ENCODE results near the gene SCGB1C1.
"Not testable (repeated sequence)": the region's sequence is repeated elsewhere in the genome, so short reads cannot be mapped to it uniquely, and the experiment has no call there.

Gene SCGB1C1

DNA sequence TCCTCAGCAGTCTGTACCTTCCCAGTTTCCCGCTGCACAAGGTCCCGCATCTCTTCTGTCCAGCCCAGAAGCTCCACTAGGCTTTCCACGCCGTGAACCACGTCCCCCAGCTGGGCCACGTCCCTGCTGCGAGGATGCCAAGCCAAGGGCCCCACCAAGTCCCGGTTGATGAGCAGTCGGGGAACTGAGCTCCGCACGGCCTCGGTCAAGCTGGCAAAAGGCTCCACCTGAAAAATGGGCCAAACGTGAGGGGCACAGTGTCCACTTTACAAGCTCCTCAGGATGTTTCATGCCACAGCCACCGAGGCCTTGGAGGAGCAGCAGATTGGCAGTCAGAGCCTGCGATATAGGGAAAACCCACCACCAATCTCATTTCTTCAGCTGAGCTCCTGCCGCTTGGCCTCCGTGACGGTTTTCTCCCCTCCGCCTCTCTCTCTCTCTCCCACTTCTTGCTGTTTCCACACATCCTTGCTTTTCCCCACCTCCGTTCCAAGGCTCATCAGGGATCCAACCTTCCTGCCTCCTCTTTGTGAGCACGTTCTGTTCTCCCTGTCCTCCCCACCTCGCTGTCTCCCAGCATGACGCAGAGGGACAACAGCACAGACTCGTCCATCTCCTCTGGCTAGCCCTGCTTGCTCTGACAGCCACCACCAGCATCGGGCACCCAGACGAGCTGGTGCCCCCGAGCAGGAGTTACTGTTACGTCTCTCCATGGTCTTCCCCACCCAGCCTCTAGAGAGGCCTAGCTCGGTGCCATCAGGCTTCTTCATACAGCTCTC, 26.1 kb downstream of the SCGB1C1 start:
- DNase-seq (ENCODE audit: low read depth), result no peak

DNA sequence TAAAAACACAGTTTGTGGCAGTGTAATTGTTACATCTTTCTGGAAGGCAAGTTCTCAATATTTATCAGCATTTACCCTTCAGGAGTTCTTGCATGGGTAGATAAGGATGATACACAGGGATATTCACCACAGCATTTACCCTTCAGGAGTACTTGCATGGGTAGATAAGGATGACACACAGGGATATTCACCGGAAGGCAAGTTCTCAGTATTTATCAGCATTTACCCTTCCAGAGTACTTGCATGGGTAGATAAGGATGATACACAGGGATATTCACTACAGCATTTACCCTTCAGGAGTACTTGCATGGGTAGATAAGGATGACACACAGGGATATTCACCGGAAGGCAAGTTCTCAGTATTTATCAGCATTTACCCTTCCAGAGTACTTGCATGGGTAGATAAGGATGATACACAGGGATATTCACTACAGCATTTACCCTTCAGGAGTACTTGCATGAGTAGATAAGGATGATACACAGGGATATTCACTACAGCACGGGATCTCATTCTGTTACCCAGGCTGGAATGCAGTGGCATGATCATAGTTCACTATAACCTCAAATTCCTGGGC, 27.9 kb downstream of the SCGB1C1 start:
- DNase-seq (ENCODE audit: low read depth), result not testable (repeated sequence)

DNA sequence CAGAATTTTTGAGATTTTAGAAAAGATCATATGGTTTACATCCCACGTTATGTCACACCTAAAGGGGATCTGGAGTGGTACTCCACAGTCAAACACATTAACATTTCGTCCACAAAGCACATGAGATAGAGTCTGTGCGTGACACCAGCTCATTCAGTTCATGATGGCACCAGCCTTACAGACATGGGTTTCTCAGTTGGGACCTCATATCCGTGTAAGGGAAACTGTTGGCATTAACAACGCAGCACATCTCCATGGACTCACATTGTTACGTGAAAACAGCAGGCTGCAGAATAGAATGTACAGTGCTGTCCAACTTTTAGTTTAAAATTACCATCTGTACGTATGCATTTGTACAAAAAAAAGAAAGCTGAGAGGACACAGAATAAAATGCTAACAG, 28.7 kb downstream of the SCGB1C1 start:
- no peak for DNase-seq (ENCODE audit: low read depth)

DNA sequence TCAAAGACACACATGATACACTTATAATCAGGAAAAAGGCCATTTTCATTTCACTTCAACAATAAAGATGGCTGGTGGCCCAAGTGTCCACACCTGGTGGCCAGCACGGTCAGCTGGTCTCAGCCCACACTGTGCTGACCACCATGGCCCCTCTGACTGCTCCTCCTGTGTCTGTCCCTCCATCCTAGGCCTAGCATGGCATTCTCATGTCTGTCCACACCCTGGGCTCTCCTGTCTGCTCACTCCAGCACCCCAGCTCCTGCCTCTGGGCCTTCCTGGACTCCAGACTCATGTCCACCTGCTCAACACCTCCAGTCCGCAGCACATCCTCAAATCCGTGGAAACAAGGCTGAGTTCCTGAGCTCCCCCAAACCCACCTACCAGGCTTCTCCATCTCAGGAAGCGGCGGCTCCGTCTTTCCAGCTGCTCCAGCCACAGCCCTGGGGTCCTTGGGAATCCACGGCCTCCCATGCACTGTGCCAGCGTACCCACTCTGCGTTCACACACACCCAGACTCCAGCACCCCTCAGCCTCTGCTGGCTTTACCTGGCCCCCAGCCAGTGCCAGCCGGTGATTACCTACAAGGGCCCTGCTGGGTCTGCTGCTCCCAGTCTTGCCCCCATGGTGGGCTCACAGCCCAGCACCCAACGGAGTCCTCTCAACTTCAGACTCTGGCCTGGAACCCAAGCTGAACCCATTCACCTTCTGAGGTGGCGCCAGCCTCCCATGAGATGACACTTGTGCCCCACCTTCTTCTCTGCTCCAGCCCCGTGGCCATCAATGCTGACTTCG, 29.3 kb downstream of the SCGB1C1 start:
- no peak for DNase-seq (ENCODE audit: low read depth)

DNA sequence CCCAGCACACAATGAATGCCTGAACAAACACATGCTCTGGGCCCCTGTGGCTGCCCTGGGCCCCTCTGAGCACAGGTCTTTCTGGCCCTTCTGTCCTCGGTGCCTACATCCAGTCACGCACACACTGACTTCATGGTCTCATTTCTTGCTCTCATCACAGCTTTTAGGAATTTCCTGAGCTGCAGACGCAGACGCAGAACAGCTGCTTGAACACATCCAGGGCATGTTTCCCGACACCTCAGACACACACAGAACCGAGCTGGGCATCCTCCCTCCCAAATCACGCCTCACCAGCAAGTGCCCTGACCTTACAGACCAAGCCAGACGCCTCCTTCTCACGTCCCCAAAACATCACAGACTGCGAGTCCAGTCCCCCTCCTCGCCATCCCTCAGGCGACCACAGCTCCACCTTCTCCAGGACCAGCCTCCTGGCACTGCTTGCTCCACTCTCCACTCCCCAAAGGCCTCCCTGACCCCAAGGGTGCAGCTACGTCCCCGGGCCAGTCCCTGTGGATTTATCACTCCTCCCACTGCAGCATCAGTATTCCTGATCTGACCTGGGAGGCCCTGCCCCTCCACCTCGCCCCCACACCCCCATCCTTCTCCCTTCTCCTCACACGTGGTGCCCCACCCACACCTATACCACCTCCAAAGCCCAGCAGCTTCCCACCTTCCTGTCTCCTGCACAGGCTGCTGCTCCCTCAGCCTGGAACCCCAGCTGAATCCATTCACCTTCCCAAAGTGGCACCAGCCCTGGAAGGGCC, 30.3 kb downstream of the SCGB1C1 start:
- no peak for DNase-seq (ENCODE audit: low read depth)

DNA sequence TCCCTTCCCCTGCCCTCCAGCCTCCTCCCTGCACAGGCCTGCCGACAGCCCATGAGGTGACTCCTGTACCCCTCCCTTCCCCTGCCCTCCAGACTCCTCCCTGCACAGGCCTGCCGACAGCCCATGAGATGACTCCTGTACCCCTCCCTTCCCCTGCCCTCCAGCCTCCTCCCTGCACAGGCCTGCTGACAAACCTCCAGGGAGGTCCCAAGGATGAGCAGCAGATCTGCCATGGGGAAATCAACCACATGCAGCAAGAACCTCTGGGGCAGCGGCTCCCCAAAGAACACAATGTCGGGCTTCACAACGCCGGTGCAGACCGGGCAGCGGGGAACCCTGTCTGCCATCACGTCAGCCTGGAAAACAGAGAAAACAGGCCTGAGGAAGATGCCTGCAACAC, 31.0 kb downstream of the SCGB1C1 start:
- DNase-seq (ENCODE audit: low read depth), result no peak

DNA sequence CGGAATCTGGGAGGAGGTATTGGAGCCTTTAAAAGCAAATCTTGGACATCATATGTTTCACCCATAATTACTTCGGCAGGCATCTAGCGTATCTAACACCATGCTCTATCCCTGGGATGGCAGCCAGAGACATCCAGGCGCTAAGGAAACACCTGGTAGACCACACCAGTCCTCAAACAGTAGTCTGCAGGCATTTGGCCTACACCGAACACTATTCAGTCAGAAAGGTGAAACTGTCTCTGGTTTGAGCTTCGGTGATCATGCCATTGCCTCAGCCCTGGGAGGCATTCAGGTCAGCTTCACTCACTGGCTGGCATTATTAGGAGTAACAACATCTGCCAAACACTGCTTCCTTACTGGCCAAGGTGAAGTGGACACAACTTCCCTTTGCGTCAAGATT, 31.5 kb downstream of the SCGB1C1 start:
- DNase-seq (ENCODE audit: low read depth), result no peak

DNA sequence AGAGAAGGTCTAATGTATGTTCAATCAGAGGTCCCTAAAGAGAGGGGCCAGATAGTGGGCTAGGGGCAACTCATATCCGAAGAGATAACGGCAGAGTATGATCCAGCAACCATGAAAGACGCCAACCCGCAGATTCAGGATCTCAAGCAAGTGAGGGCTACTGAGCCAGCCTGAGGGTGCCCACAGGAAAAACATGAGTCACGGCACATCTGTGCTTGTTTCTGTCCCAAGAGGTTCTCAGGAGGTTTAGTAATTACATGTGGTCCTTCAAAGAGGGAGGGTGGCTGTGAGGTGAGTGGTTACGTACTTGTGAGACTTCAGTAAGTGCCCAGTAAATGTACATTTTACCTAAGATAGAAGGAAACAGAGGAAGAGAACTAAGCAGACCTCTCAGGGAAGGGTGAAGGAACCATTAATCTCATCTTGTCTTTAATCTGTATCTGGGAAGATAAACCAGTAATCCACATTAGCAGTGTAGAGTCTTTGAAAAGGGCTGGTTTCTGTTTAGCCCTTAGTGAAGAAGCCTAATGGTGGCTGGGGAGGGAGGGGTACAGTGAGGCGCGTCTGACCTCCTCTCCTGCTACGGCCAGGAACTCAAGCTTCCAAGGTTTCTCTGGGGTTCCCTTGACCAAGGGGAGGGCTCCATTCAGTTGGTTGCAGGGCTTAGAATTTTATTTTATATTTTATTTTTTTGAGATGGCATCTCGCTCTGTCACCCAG, 33.0 kb downstream of the SCGB1C1 start:
- no peak for DNase-seq (ENCODE audit: low read depth)

DNA sequence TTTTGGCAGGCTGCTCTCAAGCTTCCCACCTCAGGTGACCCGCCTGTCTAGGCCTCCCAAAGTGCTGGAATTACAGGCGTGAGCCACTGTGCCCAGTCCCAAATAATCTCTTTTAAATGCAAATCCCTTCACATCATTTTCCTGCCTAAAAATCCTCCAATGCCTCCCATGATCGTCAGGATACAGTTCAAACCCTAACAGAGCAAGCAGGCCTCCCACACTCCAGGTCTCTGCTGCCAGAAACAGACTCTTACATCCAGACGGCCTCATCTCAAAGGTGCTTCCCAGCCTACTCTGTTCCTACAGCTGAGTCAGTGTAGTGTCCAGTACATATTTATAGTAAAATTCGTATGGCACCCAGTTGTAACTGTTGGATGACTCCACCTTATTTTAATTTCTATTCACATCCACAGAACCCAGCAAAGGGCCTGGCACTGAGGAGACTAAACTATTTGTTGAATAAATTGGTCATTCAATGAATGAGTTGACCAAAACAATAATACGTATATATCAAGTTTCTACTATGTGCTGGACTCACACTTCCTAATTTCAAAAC, 35.0 kb downstream of the SCGB1C1 start:
- no peak for DNase-seq (ENCODE audit: low read depth)

DNA sequence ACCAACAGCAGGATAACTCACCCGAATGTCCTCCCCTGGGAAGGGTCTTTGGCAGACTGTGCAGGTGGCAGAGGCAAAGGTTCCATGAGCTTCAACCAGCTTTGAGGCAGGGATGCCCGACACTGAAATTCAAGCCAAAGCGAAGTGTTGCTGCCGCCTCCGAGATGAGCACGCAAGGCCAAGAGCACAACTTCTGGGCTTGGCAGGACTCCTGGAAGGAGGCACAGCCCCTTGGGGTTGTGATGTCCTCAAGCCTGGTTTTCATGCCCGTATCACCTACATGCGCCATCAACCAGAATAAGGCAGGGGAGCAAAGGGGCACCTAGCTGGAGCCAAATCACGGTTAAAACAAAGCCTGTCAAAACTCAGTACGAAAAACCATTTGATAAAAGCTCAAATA, 37.6 kb downstream of the SCGB1C1 start:
- no peak for DNase-seq (ENCODE audit: low read depth)

DNA sequence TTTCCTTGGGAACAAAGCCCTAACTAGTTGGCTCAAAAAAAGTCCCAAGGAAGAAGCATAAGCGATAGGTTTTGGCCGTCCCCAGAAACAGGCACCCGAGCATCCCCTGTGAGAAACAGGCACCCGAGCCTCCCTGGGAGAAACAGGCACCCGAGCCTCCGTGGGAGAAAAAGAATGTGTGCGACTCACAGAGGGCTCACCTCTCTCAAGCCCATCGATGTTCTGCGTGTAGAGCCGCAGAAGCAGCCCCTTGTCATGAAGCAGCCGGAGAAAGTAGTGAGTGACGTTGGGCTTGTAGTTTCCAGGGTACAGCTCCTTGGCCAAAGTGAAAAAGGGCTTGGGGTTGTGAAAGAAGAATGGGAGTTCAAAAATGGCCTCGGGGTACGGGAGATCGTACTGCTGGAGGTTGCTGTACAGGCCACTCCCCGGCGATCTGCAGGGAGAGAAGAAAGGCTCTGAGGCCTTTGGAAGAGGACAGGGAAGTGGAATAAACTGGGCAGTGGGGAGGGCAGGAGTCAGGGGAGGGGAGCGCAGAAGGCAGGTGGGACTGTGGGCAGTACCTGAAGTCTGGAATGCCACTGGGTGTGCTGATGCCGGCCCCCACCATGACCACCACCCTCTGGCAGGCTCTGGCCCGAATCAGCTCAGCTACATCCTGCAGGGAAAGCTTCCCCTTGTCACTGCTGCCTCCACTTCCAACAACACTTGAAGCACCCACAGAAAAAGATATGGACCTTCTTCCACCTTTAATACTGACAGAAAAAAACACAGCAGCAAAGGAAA, 40.1 kb downstream of the SCGB1C1 start:
- DNase-seq (ENCODE audit: low read depth), result no peak

DNA sequence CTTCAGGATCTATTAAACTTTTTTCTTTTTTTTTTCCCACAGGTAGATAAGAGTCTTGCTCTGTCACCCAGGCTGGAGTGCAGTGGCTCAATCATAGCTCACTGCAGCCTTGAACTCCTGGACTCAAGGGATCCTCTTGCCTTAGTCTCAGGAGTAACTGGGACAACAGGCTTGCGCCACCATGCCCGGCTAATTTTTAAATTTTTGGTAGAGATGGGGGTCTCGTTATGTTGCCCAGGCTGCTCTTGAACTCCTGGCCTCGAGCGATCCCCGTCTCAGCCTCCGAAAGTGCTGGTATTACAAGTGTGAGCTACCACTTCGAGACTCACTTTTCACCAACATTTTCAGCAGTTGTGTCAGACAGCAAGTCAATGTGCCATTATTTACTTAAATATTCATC, 42.3 kb downstream of the SCGB1C1 start:
- DNase-seq (ENCODE audit: low read depth), result no peak

DNA sequence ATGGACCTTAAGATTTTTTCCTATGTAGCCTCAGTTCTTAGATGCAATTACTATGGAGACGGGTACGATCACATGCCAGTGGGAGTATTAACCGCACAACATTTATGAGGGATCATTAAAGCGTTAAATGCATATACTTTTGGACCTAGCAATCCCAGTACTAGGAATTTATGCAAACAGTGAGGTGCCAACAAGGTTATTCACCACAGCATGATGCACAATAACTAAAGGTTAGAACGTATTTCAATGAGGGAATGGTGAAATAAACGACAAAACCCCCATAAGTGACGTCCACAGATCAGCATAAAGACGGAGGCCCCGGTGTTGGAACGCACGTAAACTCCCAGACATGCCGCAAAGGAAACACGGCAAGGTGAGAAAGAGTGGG, 42.7 kb downstream of the SCGB1C1 start:
- no peak for DNase-seq (ENCODE audit: low read depth)

DNA sequence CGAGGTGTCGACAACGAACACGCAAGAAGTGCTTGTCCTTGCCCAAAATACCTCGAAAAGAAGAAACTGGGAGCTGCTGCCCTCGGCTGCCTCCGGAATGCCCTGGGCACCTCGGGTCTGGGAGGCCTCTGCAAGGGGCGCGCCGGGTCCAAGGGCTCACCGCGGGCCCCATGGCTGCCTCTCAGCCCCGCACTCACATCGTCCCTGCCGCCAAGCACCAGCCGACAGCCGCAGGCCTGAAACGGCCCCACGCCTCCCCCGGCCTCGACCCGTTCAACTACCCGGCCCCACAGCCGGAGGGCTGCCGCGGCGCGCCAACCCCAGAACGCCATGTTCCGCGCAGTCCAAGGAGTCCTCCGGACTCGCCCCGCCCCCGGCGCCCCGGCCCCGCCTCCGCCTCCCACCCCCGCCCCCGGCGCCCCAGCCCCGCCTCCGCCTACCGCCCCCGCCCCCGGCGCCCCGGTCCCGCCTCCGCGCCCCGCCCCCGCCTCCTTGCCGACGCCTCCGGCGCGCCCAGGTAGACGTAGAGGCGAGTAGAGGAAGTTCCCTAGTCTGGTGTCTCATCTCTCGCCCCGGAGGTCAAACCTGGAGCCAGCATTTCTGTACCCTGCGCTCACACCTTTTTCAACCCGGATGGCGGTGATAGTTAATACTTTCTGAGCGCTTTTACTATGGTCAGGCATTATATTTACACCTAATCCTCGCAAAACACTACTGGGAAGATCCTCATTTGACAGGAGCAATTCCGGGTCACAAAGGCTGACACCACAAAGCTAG, 43.3 kb downstream of the SCGB1C1 start, which contains the start of gene SIRT3:
Gene SIRT3, minus strand, starts transcription at position 346 of the 777 bp plus-strand sequence. Its CDS starts 14 bp downstream, at position 332.
- no peak for DNase-seq (ENCODE audit: low read depth)

DNA sequence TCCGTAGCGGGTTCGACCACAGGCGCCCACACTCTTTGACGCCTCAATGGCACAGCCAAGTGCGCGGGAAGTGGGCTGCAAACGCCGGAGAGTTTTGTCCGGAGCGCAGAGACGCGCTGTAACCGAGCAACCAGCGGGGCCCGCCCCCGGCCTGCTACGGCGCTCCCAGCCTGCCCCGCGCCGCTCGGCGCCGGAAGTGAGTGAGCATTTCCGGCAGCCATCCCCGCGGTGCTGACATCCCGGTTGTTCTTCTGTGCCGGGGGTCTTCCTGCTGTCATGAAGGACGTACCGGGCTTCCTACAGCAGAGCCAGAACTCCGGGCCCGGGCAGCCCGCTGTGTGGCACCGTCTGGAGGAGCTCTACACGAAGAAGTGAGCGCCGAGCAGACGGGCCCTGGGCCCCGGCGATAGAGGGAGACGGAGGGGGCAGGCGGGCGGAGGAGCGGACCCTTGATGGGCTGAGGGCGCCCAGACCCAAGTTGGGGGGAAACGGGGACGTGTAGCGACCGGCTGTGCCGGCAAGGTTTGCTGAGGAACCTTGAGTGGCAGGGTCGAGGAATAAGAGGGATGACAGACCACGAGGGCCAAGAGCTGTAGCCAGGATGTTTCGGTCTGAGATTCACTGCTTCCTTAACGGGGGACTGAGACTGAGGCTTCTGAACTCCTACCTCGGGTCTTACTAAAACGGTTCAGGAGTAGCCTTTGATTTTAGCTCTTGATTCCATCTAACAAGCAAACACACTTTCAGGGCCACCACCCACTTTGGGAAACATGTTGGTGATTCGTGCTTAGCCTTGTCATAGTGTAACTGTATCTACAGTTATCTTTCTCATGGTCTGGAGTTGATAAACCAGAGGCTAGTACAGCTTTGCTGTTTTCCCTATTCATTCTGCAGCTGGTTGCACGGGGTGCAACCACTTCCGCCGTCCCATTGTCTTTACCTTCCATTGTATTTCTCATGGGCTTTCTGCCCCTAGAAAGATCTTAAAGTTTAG, 44.2 kb downstream of the SCGB1C1 start, which contains the start of gene PSMD13:
Gene PSMD13, plus strand, starts transcription at position 203 of the 994 bp plus-strand sequence. Its CDS starts 74 bp downstream, at position 277.
- DNase-seq (ENCODE audit: low read depth), result no peak

DNA sequence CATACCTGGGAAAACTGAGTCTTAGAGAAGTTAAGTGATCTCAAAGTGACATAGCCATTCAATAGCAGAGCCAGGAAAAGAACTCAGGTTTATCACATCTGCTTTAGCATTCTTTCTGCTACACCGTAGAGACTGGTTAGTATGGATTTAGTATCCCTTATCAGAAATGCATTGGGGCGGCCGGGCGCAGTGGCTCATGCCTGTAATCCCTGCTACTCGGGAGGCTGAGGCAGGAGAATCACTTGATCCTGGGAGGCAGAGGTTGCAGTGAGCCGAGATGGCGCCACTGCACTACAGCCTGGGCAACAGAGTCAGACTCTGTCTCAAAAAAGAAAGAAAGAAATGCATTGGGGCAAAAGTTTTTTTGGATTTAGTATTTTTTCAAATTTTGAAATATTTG, 45.5 kb downstream of the SCGB1C1 start:
- DNase-seq (ENCODE audit: low read depth), result not testable (repeated sequence)

DNA sequence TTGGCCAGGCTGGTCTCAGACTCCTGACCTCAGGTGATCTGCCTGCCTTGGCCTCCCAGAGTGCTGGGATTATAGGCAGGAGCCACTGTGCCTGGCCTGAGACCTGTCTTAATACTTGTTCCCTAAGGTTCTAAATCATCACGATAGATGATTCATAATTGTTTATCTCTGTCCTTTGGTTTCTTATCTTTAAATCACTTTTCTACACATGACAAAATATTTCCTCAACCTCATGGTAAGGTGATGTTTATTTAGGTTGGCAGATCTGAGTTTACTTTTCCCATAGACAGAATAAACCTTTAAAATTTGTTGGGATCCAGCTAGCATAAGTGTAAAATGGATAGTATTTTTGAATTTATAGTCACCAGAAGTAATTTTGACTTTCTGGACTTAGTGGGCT, 47.4 kb downstream of the SCGB1C1 start:
- no peak for DNase-seq (ENCODE audit: low read depth)

DNA sequence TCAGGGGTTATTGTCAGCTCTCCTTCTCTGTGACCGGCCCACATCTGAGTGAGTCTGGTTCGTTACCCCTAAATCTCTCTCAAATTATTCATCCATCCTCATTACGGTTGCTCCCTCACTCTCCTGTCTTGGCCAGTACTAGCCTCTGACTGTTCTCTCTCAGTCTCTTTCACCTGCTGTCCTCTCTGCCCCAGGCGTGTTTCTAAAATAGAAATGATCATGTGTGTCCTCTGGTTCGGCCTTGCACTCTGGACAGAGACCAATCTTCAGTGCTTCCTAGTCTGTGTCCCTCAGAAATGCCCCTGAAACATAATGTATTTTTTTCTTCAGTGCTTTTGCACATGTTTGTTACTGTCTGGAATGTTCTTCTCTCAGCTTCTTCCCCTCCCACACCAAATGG, 48.8 kb downstream of the SCGB1C1 start:
- DNase-seq (ENCODE audit: low read depth), result no peak

Data from HS-5 (cell line).